Adrenal gland (tissue), 5 donors: ENCODE measurements around the gene SPDYE17.
"Not testable (repeated sequence)": the region's sequence is repeated elsewhere in the genome, so short reads cannot be mapped to it uniquely, and the experiment has no call there.

ENCODE experiments used
- POLR2A ChIP-seq, 2 donors: fragments of 450-650 bp; IDR thresholded peaks; one replicate each; pipeline ENCODE4 v1.6.1; 2017; ENCODE audit warnings: antibody characterized with exemption in 2 of 2, mild to moderate bottlenecking in 2 of 2, moderate library complexity in 1 of 2
- TF ChIP-seq, protein P1 (sequence below), 6 experiments: fragments of 450-650 bp in 4 of 6; fragments of 200-600 bp in 2 of 6; sonication (generic) in 1 of 6; IDR thresholded peaks; 1 replicate in 5 of 6; 2 replicates in 1 of 6; pipeline versions ENCODE4 v1.5.1 to v1.8.0; 2016 to 2021; ENCODE audit warnings: antibody characterized with exemption in 6 of 6, mild to moderate bottlenecking in 2 of 6, moderate library complexity in 1 of 6
- donor health status: DM: no; HTN: no; CAD: no.

GRCh38 chr7:77074786-77075396, 42.7 kb upstream of the SPDYE17 start:
- TF ChIP-seq, protein P1, sequence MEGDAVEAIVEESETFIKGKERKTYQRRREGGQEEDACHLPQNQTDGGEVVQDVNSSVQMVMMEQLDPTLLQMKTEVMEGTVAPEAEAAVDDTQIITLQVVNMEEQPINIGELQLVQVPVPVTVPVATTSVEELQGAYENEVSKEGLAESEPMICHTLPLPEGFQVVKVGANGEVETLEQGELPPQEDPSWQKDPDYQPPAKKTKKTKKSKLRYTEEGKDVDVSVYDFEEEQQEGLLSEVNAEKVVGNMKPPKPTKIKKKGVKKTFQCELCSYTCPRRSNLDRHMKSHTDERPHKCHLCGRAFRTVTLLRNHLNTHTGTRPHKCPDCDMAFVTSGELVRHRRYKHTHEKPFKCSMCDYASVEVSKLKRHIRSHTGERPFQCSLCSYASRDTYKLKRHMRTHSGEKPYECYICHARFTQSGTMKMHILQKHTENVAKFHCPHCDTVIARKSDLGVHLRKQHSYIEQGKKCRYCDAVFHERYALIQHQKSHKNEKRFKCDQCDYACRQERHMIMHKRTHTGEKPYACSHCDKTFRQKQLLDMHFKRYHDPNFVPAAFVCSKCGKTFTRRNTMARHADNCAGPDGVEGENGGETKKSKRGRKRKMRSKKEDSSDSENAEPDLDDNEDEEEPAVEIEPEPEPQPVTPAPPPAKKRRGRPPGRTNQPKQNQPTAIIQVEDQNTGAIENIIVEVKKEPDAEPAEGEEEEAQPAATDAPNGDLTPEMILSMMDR (IDR thresholded peaks at IDR 0.05), result not testable (repeated sequence)
- TF ChIP-seq POLR2A (IDR thresholded peaks at IDR 0.05), result not testable (repeated sequence)
